HAP-1 (cell line): ENCODE measurements around the gene ATE1.
A peak's percentile ranks its signal among the peaks of the same experiment; 100 is the strongest.
"Not testable (repeated sequence)": the region's sequence is repeated elsewhere in the genome, so short reads cannot be mapped to it uniquely, and the experiment has no call there.

Source experiments
- DNase-seq, 2 experiments: peaks; one replicate each; pipeline ENCODE4 v3.0.0-alpha.2; 2016 to 2020; ENCODE audit warnings: low spot score in 2 of 2
- H3K27me3 ChIP-seq: fragments of 250-450 bp; sonication (Bioruptor Pico); 2 replicates; pipeline ENCODE4 v1.5.1; 2020; ENCODE audit warnings: low read depth, mild to moderate bottlenecking, moderate library complexity
- H3K36me3 ChIP-seq: fragments of 250-450 bp; sonication (Bioruptor Pico); replicated peaks from 2 replicates; pipeline ENCODE4 v1.5.1; 2020; ENCODE audit warnings: mild to moderate bottlenecking
- H3K4me1 ChIP-seq: fragments of 250-450 bp; sonication (Bioruptor Pico); 2 replicates; pipeline ENCODE4 v1.5.1; 2020; ENCODE audit warnings: mild to moderate bottlenecking
- H3K4me3 ChIP-seq: fragments of 250-450 bp; sonication (Bioruptor Pico); 2 replicates; pipeline ENCODE4 v1.5.1; 2020; ENCODE audit warnings: mild to moderate bottlenecking, moderate library complexity
- H3K9me3 ChIP-seq: fragments of 250-450 bp; sonication (Bioruptor Pico); 2 replicates; pipeline ENCODE4 v1.5.1; 2020; ENCODE audit warnings: mild to moderate bottlenecking, moderate library complexity
- in situ Hi-C: fragments of 300-500 bp; cut with MboI; formaldehyde crosslinking; loops from 3 replicates; pipeline ENCODE4 v1.14.3; 2020; ENCODE audit warnings: low sequenced_read_pairs, inconsistent platforms, mixed read lengths

The ATE1 gene

DNA sequence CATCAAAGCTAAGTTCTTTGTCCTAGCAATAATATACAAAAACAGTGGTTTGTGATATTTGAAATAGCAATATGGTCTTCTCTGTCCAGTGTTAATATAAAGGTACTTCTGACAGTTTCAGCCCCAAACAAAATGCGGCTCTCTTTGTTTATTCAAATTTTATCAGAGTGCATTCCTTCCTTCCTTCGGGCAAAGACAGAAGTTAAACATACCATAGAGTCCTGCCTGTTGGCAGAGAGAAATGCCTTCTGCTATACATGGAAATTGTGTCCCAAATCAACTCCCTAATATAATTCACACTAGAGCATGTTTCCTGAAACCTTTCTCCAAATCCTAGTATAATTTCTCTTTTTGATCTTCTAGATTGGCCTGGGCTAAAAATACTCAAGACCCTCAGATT is 21.2 kb upstream of the ATE1 start:
- no peaks in the 10 kb centered on the region; the same call in 1 of the 2 replicates for H3K36me3 ChIP-seq
- H3K4me1 ChIP-seq = no peaks in the 10 kb centered on the region
- H3K4me3 ChIP-seq = no peak overlapping the region
- no peaks in the 10 kb centered on the region for H3K9me3 ChIP-seq
- H3K27me3 ChIP-seq = no peaks in the 10 kb centered on the region
- DNase-seq = no peak
- in situ Hi-C loops = no loop called here

DNA sequence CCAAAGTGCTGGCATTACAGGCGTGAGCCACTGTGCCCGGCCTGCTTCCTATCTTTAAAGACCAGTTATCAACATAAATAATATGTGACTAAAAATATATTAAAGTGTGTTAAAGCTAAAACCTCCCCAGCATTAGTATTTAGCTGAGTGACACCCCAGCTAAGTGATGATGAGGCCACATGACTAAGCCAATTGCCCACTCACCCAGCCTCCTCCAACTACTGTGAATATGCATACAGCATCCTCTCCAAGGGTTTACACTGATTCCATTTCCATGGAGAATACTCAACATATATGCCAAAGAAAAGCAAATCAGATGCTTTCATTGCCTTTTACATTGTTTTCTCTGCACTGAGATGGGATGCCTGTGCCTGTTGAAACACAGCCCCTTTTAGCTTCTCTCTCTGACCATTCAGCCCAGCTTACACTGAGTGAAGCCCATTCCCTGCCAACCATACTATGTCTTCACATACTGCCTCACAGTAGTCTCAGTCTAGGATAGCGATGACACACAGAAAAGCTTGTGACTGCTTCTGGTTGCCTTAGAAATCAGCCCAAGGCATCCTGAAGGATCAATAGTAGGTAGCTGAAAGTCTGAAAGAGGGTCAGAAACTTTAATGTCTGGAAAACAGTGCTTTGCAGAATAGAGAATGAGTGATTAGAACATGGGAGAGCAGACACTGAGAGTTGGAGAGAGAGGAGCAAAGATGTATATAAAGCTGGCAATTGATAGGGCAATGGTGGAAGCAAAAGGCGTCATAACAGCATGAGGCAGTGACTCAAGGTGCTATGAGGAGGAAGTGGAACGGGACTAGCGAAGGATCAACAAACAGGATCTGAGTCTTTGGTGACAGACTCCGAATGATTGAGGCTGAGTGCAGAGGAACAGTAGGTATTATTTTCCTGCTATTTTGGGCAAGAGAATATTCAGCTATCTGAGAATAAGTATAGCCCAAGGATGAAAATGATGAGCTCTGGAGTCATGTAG is 19.8 kb upstream of the ATE1 start:
- Histone ChIP-seq H3K36me3 (no peaks in the 10 kb centered on the region), H3K9me3 (no peaks in the 10 kb centered on the region), H3K4me3 (no peak overlapping the region), H3K4me1 (no peaks in the 10 kb centered on the region), H3K27me3 (no peaks in the 10 kb centered on the region)
- in situ Hi-C loops = no loop called here
- DNase-seq = no peak

DNA sequence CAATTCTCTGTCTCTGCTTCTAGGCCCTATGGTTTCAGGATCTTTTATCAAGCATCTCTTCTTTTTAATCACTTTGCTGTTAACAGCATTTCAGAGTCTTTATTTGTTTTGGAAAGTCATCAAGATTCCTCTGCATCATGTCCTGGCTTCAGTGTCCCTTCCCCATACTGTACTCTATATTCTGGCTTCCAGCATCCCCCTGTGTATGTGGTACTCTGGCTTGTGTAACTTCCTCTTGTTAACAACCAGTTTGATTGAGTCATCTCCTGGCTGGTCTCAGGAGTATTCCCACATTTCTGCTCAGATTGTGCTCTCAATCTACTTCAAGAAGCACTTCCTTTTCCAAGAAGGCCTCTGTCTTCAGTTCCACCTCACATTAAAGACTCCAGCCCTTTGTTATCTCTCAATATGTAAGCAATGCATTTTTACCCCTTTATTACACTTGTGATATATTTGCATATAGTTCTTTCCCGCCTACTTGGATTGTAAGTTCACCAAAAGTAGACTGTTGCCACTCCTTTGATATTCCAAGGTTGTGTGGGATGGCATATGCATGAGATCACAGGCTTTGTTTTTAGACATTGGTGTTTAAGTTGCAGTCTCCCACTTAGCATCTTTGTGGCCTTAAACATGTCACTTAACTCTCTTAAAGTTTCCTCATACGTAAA is 15.1 kb upstream of the ATE1 start:
- H3K4me1 ChIP-seq = no peaks in the 10 kb centered on the region
- no peaks in the 10 kb centered on the region for H3K9me3 ChIP-seq
- in situ Hi-C loops = no loop called here
- H3K4me3 ChIP-seq = no peak overlapping the region
- H3K27me3 ChIP-seq = no peaks in the 10 kb centered on the region
- DNase-seq = no peak
- no peaks in the 10 kb centered on the region for H3K36me3 ChIP-seq

DNA sequence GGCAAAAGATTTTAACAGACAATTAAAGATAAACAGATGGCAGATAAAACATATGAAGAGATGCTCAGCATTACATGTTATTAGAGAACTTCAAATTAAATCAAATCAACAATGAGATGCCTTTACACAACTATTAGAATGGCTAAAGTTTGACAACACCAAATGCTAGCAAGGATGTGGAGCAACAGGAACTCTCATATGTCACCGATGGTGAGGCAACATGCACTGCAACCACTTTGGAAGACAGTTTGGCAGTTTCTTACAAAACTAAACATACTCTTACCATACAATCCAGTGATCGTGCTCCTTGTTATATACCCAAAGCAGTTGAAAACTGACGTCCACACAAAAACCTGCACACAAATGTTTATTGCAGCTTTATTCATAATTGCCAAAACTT is 13.7 kb upstream of the ATE1 start:
- no peaks in the 10 kb centered on the region for H3K4me1 ChIP-seq
- H3K27me3 ChIP-seq = no peaks in the 10 kb centered on the region
- H3K4me3 ChIP-seq = no peak overlapping the region
- in situ Hi-C loops = no loop called here
- no peak for DNase-seq
- no peaks in the 10 kb centered on the region for H3K9me3 ChIP-seq
- no peaks in the 10 kb centered on the region for H3K36me3 ChIP-seq

DNA sequence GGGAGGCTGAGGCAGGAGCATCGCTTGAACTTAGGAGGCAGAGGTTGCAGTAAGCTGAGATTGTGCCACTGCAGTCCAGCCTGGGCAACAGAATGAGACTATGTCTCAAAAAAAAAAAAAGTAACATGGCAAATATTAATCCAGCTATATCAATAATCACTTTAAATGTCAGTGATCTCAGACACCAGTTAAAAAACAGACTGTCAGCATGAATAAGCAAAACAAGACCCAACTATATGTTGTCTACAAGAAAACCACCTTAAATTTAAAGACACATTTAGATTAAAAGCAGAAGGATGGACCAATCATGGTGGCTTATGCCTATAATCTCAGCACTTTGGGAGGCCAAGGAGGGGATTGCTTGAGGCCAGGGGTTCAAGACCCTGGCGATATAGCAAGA is 8.5 kb upstream of the ATE1 start:
- H3K4me1 ChIP-seq = no peaks in the 10 kb centered on the region
- H3K4me3 ChIP-seq = no peak overlapping the region
- H3K27me3 ChIP-seq = no peaks in the 10 kb centered on the region
- in situ Hi-C loops = no loop called here
- DNase-seq = no peak
- no peaks in the 10 kb centered on the region for H3K36me3 ChIP-seq
- no peaks in the 10 kb centered on the region for H3K9me3 ChIP-seq

DNA sequence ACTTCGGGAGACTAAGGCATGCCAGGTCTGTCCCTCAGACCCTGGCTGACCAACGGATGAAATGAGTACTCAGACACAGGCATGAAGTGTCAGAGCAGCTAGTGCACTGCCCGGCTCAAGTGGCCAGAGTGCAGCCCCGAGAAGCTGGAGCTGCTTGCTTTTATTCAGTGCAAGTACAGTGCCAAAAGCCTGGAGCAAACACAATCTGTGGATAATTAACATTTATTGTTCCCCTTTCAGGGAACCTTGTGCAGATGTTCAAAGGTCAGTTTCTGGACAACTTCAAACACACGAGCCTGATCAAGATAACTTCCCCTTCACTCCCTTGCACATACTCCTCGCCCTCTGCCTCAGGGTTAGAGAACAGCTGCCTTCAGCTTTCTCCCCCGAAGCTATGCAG is 7.9 kb upstream of the ATE1 start:
- in situ Hi-C loops = no loop called here
- no peaks in the 10 kb centered on the region for H3K27me3 ChIP-seq
- H3K4me1 ChIP-seq = no peaks in the 10 kb centered on the region
- no peaks in the 10 kb centered on the region for H3K9me3 ChIP-seq
- H3K36me3 ChIP-seq = no peaks in the 10 kb centered on the region
- DNase-seq = no peak
- H3K4me3 ChIP-seq = no peak overlapping the region

DNA sequence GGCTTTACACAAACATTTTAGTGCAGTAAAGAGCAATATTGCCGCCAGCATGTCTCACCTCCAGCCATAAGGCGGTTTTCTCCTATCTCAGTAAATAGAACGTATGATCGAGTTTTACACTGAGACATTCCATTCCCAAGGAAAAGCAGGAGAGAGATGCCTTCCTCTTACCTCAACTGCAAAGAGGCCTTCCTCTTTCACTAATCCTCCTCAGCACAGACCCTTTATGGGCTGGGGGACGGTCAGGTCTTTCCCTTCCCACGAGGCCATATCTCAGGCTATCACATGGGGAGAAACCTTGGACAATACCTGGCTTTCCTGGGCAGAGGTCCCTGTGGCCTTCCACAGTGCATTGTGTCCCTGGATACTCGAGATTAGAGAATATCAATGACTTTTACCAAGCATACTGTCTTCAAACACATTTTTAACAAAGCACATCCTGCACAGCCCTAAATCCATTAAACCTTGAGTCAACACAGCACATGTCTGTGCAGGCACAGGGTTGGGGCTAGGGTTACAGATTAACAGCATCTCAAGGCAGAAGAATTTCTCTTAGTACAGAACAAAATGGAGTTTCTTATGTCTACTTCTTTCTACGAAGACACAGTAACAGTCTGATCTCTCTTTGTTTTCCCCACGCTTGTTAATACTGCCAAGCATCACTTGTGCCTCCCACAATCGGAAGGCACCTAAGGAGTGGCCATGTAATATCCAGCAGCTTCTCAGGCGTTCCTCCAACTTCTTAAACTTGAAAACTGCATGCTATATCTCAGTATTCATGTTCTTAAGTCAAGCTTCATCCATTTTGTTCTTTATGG is 2.6 kb upstream of the ATE1 start:
- DNase-seq, in situ Hi-C loops, H3K4me3 ChIP-seq, H3K36me3 ChIP-seq, H3K4me1 ChIP-seq, H3K27me3 ChIP-seq, H3K9me3 ChIP-seq: not testable (repeated sequence)

DNA sequence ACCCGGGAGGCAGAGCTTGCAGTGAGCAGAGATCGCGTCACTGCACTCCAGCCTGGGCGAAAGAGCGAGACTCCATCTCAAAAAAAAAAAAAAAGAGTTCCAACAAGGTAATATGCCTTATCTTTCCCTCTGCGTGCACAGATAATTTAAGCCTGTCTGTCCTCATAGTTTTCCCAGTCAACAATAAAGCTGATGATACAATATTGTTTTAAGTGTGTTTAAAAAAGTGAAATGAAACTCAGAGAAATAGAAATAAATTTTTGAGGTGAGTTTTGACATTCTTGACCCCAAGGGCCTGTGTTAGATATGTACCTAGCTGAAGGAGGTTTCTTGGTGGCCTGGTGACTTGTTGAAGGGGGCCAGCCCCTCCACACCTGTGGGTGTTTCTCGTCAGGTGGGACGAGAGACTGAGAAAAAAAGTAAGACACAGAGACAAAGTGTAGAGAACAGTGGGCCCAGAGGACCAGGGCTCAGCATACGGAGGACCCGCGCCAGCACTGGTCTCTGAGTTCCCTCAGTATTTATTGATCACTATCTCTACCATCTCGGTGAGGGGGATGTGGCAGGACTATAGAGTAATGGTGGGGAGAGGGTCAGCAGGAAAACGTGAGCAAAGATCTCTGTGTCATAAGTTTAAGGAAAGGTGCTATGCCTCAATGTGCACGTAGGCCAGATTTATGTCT is 1.9 kb upstream of the ATE1 start:
- H3K4me1 ChIP-seq, H3K36me3 ChIP-seq, H3K4me3 ChIP-seq, H3K27me3 ChIP-seq, H3K9me3 ChIP-seq, DNase-seq, in situ Hi-C loops: not testable (repeated sequence)

DNA sequence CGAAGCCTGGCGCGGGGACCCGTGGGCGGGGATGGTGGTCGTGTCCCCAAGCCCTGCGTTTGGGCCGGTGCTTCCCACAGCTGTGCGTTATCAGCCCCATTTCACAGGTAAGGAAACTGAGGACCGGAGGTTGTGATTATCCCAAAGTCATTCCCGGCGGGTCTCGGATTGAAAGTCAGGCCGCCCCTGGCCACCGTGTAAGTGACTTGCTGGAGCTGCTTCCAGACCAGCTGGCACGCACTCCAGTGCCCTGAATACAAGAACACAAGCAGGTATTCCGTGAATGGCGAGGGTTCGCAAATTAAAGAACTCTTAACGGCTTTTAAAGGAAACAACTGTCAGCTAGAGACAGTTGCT is 675 bp upstream of the ATE1 start:
- in situ Hi-C loops = no loop called here
- Histone ChIP-seq H3K4me1 (peaks cover 10% of the 10 kb centered on the region; the same call in 1 of the 2 replicates), H3K9me3 (no peaks in the 10 kb centered on the region), H3K4me3 (peak overlapping the region; percentile 69), H3K27me3 (no peaks in the 10 kb centered on the region), H3K36me3 (no peaks in the 10 kb centered on the region)
- DNase-seq = no peak

DNA sequence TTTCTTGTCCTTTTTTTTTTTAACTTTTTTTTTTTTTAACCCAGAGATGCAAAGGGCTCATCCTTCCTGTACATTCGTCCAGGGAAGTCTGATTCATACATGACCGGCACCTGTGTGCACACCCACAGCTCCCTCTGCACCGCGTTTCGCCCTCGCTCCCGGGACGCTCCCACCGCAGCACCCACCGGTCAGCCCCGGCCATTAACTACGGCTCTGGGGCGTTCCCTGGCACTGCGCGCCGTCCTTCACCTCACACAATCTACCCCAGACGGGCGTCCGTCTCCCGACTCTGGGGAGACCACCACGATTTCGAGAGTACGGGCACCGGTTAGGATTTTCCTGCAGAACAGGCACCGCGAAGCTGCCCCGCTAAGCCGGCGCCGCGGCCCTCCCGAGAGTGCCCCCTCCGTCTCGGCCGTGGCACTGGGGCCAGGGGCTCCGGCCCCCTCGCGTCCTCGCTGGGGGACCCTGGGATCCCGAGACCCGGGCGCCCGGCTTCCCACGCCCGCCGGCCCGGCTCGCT is 452 bp downstream of the ATE1 start:
- in situ Hi-C loops = no loop called here
- H3K4me1 ChIP-seq = peaks cover 10% of the 10 kb centered on the region; the same call in 1 of the 2 replicates

DNA sequence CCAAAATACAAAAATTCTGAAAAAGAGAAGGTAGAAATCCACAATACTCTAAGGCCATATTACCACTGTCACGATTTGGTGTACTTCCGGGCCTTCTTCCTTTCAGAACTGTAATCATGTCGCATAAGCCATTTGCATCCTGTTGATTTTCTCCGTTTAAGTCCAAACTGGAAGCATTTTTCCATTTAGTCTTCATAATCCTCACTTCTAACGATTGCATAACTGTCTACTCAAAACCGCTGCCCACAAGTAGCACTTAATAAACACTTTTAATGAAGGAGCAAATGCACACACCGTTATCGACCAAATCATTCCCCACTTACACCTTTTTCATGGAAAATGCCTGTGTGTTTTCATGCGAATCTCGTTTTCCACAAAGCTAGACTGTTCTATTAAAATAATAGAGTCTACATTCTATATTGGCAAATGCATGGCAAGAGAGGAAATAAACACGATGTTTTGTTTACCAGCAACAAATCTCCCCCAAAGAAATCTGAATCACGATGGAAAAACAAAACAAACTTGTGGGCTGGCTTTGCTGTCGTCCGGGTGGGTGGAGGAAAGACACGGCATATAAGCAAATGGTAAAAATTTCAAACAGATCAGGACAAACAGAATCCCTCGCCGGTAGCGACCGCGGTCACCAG is 1.0 kb downstream of the ATE1 start:
- 0 out of 2 replicates have a peak, but pooled peaks cover 1% of the 10 kb centered on the region for H3K36me3 ChIP-seq
- peak in 1 of 2 experiments; percentile 28 for DNase-seq
- H3K4me1 ChIP-seq = peaks cover 10% of the 10 kb centered on the region; the same call in 1 of the 2 replicates
- peak overlapping the region; percentile 69 for H3K4me3 ChIP-seq
- H3K27me3 ChIP-seq = no peaks in the 10 kb centered on the region
- in situ Hi-C loops = no loop called here
- no peaks in the 10 kb centered on the region for H3K9me3 ChIP-seq

More for the DNA sequence above, 452 bp downstream of the ATE1 start:
- H3K9me3 ChIP-seq = no peaks in the 10 kb centered on the region
- H3K36me3 ChIP-seq = no peaks in the 10 kb centered on the region
- peak overlapping the region; percentile 69 for H3K4me3 ChIP-seq
- DNase-seq = peak; percentile 39 to 68
- H3K27me3 ChIP-seq = no peaks in the 10 kb centered on the region

DNA sequence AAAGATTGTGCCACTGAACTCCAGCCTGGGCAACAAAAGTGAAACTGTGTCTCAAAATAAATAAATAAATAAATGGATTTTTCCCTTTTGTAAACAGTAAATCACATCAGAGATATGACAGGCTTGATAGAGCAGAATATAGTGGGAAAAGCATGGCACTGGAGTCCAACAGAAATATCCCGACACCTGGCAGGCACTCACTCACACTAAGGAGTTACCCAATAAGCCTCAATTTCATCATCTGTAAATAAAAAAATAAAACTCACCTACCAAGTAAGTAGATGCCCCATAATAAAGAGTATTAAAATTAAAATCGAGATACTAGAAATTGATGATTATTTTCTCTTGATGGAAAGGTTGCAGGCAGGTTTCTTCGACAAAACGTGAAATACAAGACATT is 1.7 kb downstream of the ATE1 start:
- H3K27me3 ChIP-seq = no peaks in the 10 kb centered on the region
- peak overlapping the region; percentile 69 for H3K4me3 ChIP-seq
- H3K36me3 ChIP-seq = 0 out of 2 replicates have a peak, but pooled peaks cover 4% of the 10 kb centered on the region
- H3K9me3 ChIP-seq = no peaks in the 10 kb centered on the region
- in situ Hi-C loops = no loop called here
- no peak for DNase-seq
- peaks cover 10% of the 10 kb centered on the region; the same call in 1 of the 2 replicates for H3K4me1 ChIP-seq
